GM12892 (cell line): ENCODE measurements around the gene PREX1.

Experiments
- POLR2A ChIP-seq: IDR thresholded peaks from 2 replicates; pipeline ENCODE4 v1.6.1; 2011; ENCODE audit warnings: low read depth, low read length, control low read depth
- POLR2AphosphoS5 ChIP-seq: IDR thresholded peaks from 2 replicates; pipeline ENCODE4 v1.6.1; 2011; ENCODE audit warnings: low read depth, low read length, control low read depth
- TAF1 ChIP-seq: IDR thresholded peaks from 2 replicates; pipeline ENCODE4 v1.6.1; 2011; ENCODE audit warnings: low read depth, mild to moderate bottlenecking, control low read depth, low read length, borderline replicate concordance

DNA sequence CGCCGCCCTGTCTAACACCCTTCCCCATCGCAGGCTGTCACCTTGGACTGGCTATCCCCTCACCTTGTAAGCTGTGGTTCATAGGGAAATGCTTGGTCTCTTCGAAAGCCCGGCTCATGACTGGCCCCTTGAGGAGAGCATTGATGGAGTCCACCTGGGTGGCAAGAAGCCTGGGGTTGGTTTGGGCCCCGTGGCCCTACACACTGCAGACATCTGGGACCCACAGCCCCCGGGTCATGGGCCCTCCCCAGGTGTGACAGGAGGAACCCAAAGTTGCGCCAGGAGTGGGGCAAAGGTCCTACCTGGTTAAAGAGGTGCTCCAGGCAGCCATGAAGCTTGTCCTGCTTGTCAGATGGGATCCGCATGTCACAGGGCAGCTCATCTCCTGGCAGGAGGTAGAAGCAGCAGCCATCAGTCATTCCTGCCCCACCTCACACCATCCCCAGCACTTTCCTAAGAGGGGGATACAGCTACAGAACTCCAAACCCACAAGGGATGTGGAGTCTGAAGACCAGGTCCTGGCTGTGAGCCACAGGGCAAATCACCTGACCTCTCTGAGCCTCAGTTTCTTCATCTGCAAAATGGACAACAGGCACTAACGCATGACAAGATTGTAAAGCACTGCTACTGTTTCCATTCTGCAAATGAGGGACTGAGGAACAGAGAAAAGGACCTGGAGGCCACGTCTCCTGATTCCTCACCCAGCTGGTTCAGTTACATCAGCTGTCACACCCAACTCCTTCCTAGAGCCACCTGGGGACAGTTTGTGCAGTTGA, 185.5 kb downstream of the PREX1 start:
- TF ChIP-seq POLR2AphosphoS5 (no peak), POLR2A (no peak), TAF1 (no peak)
